HK-2 (cell line): ENCODE data around the gene TULP4.
"Not testable (repeated sequence)": the region's sequence is repeated elsewhere in the genome, so short reads cannot be mapped to it uniquely, and the experiment has no call there.

Experiments
- DNase-seq: peaks from one replicate; pipeline ENCODE4 v3.0.0-alpha.2; 2018; ENCODE audit not compliant: unreplicated experiment

The TULP4 gene

GRCh38 chr6:158527858-158528257, 215.6 kb downstream of the TULP4 start:
- not testable (repeated sequence) for DNase-seq

GRCh38 chr6:158528826-158529225, 216.6 kb downstream of the TULP4 start:
- no peak for DNase-seq

GRCh38 chr6:158529629-158530028, 217.4 kb downstream of the TULP4 start:
- no peak for DNase-seq

GRCh38 chr6:158531566-158531965, 219.3 kb downstream of the TULP4 start:
- DNase-seq: no peak

- DNase-seq: no peak
Measured at GRCh38 chr6:158531970-158532369, 219.7 kb downstream of the TULP4 start.

GRCh38 chr6:158536084-158536890, 224.0 kb downstream of the TULP4 start:
- DNase-seq: peak; percentile 80

GRCh38 chr6:158536891-158537798, 224.9 kb downstream of the TULP4 start:
- DNase-seq: peak; percentile 28

- DNase-seq: no peak
Measured at GRCh38 chr6:158538741-158539140, 226.5 kb downstream of the TULP4 start.

GRCh38 chr6:158539413-158539812, 227.1 kb downstream of the TULP4 start:
- DNase-seq: no peak

GRCh38 chr6:158539881-158540280, 227.6 kb downstream of the TULP4 start:
- no peak for DNase-seq

- DNase-seq: no peak
Measured at GRCh38 chr6:158543606-158544185, 231.4 kb downstream of the TULP4 start.

GRCh38 chr6:158544428-158544827, 232.2 kb downstream of the TULP4 start:
- DNase-seq: no peak

GRCh38 chr6:158545043-158545966, 233.0 kb downstream of the TULP4 start:
- no peak for DNase-seq

- DNase-seq: no peak
Measured at GRCh38 chr6:158548418-158549161, 236.3 kb downstream of the TULP4 start.

GRCh38 chr6:158552055-158552795, 240.0 kb downstream of the TULP4 start:
- no peak for DNase-seq

GRCh38 chr6:158552796-158553138, 240.5 kb downstream of the TULP4 start:
- DNase-seq: no peak

GRCh38 chr6:158554611-158555361, 242.5 kb downstream of the TULP4 start:
- no peak for DNase-seq

GRCh38 chr6:158556113-158556512, 243.8 kb downstream of the TULP4 start:
- no peak for DNase-seq

GRCh38 chr6:158557110-158557509, 244.8 kb downstream of the TULP4 start:
- DNase-seq: not testable (repeated sequence)
